Keratinocyte (primary cell): ENCODE data around the gene NUAK1. TPM values are rescaled to one million over a fixed set of nuclear protein-coding genes. Genes with fewer than 3 reads are reported as not detected.

ENCODE experiments used
- DNase-seq: peaks from one replicate; pipeline ENCODE4 v3.0.0-alpha.2; 2011; ENCODE audit warnings: low read depth, missing footprints, low spot score
- FAIRE-seq: peaks from 2 replicates; lab custom pipeline; 2011; peaks lifted over from hg19 to GRCh38; lab: Jason Lieb, UNC
- H2AFZ ChIP-seq: 2 replicates; pipeline ENCODE4 v1.6.0; 2012; ENCODE audit warnings: low read length, control low read depth, inconsistent platforms; ENCODE audit not compliant: control insufficient read depth
- H3K27ac ChIP-seq: 2 replicates; pipeline ENCODE4 v1.5.1; 2011; ENCODE audit warnings: low read length; ENCODE audit not compliant: control insufficient read depth, insufficient read depth
- H3K27me3 ChIP-seq: 3 replicates; pipeline ENCODE4 v1.6.0; 2011; ENCODE audit warnings: low read length; ENCODE audit not compliant: control insufficient read depth, insufficient read depth; ENCODE audit errors: extremely low read depth
- H3K36me3 ChIP-seq, 2 experiments: 2 replicates in 1 of 2; 3 replicates in 1 of 2; pipeline ENCODE4 v1.5.1; 2011; ENCODE audit warnings: low read length in 2 of 2, mild to moderate bottlenecking in 1 of 2; ENCODE audit not compliant: control insufficient read depth in 2 of 2, insufficient read depth in 2 of 2; ENCODE audit errors: extremely low read depth in 1 of 2
- H3K4me1 ChIP-seq: 3 replicates; pipeline ENCODE4 v1.5.1; 2011; ENCODE audit warnings: low read length; ENCODE audit not compliant: control insufficient read depth, insufficient read depth; ENCODE audit errors: extremely low read depth
- H3K4me2 ChIP-seq: 3 replicates; pipeline ENCODE4 v1.6.0; 2011; ENCODE audit warnings: low read depth, low read length; ENCODE audit not compliant: control insufficient read depth, insufficient read depth; ENCODE audit errors: extremely low read depth
- H3K4me3 ChIP-seq, 3 experiments: fragments of 200-600 bp in 1 of 3; sonication (generic) in 1 of 3; 2 replicates in 2 of 3; 3 replicates in 1 of 3; pipeline ENCODE4 v1.5.1; 2011 to 2016; ENCODE audit warnings: low read length in 3 of 3, mild to moderate bottlenecking in 3 of 3, control low read depth in 2 of 3, inconsistent platforms in 1 of 3, low read depth in 1 of 3, mixed read lengths in 1 of 3, mixed run types in 1 of 3, moderate library complexity in 1 of 3; ENCODE audit not compliant: control insufficient read depth in 2 of 3, insufficient read depth in 2 of 3; ENCODE audit errors: extremely low read depth in 1 of 3
- H3K79me2 ChIP-seq: 2 replicates; pipeline ENCODE4 v1.6.0; 2012; ENCODE audit warnings: low read length; ENCODE audit not compliant: control insufficient read depth, insufficient read depth
- H3K9ac ChIP-seq: 3 replicates; pipeline ENCODE4 v1.6.0; 2011; ENCODE audit warnings: low read length; ENCODE audit not compliant: control insufficient read depth, insufficient read depth; ENCODE audit errors: extremely low read depth
- H3K9me1 ChIP-seq: 3 replicates; pipeline ENCODE4 v1.6.0; 2011; ENCODE audit warnings: low read length; ENCODE audit not compliant: control insufficient read depth, insufficient read depth; ENCODE audit errors: extremely low read depth
- H3K9me3 ChIP-seq: 2 replicates; pipeline ENCODE4 v1.5.1; 2012; ENCODE audit warnings: low read depth, low read length; ENCODE audit not compliant: control insufficient read depth
- H4K20me1 ChIP-seq: 3 replicates; pipeline ENCODE4 v1.6.0; 2011; ENCODE audit warnings: low read length; ENCODE audit not compliant: control insufficient read depth, insufficient read depth; ENCODE audit errors: extremely low read depth
- CTCF ChIP-seq, 3 experiments: IDR thresholded peaks in 1 of 3; conservative IDR thresholded peaks in 1 of 3; optimal IDR thresholded peaks in 1 of 3; 2 replicates in 2 of 3; 3 replicates in 1 of 3; pipeline versions ENCODE3 to v1.5.1; 2011; ENCODE audit warnings: low read length in 3 of 3, mild to moderate bottlenecking in 3 of 3, moderate library complexity in 2 of 3, control low read depth in 1 of 3, inconsistent platforms in 1 of 3; ENCODE audit not compliant: insufficient read depth in 2 of 3; ENCODE audit errors: extremely low read depth in 1 of 3
- EZH2 ChIP-seq: IDR thresholded peaks from one replicate; pipeline ENCODE4 v1.6.1; 2012; ENCODE audit warnings: inconsistent platforms, mild to moderate bottlenecking, low read length, moderate library complexity
- dilution Hi-C: fragments of 300-500 bp; cut with MboI; formaldehyde crosslinking; loops from one replicate; pipeline ENCODE4 v1.7.0; 2020; ENCODE audit warnings: low sequenced_read_pairs; ENCODE audit not compliant: extremely low pct_ligation_motif_present
- polyA plus RNA-seq, 5 experiments: library from polyadenylated mRNA; depleted of rRNA in 3 of 5; stranded (reverse) in 3 of 5; stranded (forward) in 1 of 5; unstranded in 1 of 5; fragments of >200 nt; gene quantifications; 1 replicate in 1 of 5; 2 replicates in 3 of 5; 3 replicates in 1 of 5; pipeline versions ENCODE4 v1.2.1 to v1.2.3, GENCODE V29; 2011 to 2012; ENCODE audit warnings: missing spikeins in 2 of 5, low read depth in 1 of 5, low replicate concordance in 1 of 5

Gene NUAK1
- polyA plus RNA-seq, 1 donor (not counting 4 experiments of a cell fraction or from before 2014, with no cell fraction given), result 12.3 TPM

DNA sequence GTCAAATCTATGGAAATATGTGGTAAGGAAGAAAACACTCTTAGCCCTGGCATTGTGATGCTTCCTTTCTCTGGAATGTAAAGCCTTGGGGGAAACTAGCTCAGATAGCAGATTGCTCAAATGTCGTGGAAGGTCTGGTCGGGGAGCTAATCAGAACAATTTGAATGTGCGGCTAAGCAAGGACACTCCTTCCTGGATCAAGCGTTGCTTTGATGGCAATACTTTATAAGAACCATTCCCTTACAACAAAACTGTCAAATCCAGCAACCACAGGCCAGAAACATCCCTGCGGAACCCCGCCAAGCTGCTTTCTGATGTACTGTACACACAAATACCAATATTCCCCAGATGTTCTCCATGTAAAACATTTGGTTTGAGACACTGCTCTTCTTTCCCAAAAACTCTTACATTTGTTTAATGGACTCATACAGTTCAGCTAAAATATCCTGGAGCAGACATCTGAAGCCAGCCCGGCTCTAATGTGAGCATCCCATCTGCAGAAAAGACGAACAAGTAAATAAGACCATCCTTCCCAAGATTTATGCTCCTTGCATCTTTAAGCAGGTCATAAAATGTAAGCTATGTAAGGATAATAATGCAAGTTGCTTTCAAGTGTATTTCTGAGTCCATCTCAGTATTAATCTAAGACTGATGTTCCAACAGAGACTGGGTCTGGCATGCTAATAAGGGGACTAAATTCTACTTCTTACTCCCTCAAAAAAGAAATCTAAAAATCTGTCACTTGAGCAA lies 20.2 kb downstream of the NUAK1 start:
- H3K9ac ChIP-seq, result no peak overlapping the region

GRCh38 chr12:106115440-106115839 lies 23.3 kb downstream of the NUAK1 start:
- H3K9ac ChIP-seq, result no peak overlapping the region
- peaks cover 68% of the 10 kb centered on the region for H3K79me2 ChIP-seq
- TF ChIP-seq EZH2 (no peak), CTCF (optimal IDR thresholded peaks at IDR 0.05 in 1 of 3, IDR thresholded peaks at IDR 0.05 in 1 of 3, conservative IDR thresholded peaks at IDR 0.05 in 1 of 3; ENCODE audit: extremely low read depth in 1 of 3, insufficient read depth in 2 of 3, low read length in 3 of 3) (no peak)
- H3K27me3 ChIP-seq, result no peaks in the 10 kb centered on the region
- FAIRE-seq, result no peak
- H2AFZ ChIP-seq, result no peak overlapping the region
- no peaks in the 10 kb centered on the region for H3K9me1 ChIP-seq
- H3K36me3 ChIP-seq, result no peaks in the 10 kb centered on the region
- H3K4me3 ChIP-seq, result no peak overlapping the region
- dilution Hi-C loops, result no loop called here
- no peak overlapping the region for H3K4me2 ChIP-seq
- no peak for DNase-seq
- H3K4me1 ChIP-seq, result peaks cover 63% of the 10 kb centered on the region
- H4K20me1 ChIP-seq, result no peaks in the 10 kb centered on the region
- H3K27ac ChIP-seq, result no peak overlapping the region
- no peaks in the 10 kb centered on the region for H3K9me3 ChIP-seq

More for the DNA sequence above, 20.2 kb downstream of the NUAK1 start:
- H4K20me1 ChIP-seq, result no peaks in the 10 kb centered on the region
- dilution Hi-C loops, result no loop called here
- no peaks in the 10 kb centered on the region for H3K27me3 ChIP-seq
- DNase-seq (no peak), FAIRE-seq (no peak)
- peaks cover 0 to 4% of the 10 kb centered on the region in 2 experiments for H3K36me3 ChIP-seq
- H3K27ac ChIP-seq, result no peak overlapping the region
- TF ChIP-seq EZH2 (no peak), CTCF (optimal IDR thresholded peaks at IDR 0.05 in 1 of 3, IDR thresholded peaks at IDR 0.05 in 1 of 3, conservative IDR thresholded peaks at IDR 0.05 in 1 of 3; ENCODE audit: extremely low read depth in 1 of 3, insufficient read depth in 2 of 3, low read length in 3 of 3) (no peak)
- H3K4me2 ChIP-seq, result no peak overlapping the region
- H3K9me1 ChIP-seq, result no peaks in the 10 kb centered on the region
- H3K79me2 ChIP-seq, result peaks cover 87% of the 10 kb centered on the region
- H3K4me1 ChIP-seq, result peaks cover 32% of the 10 kb centered on the region
- H2AFZ ChIP-seq, result no peak overlapping the region
- H3K9me3 ChIP-seq, result no peaks in the 10 kb centered on the region
- H3K4me3 ChIP-seq, result no peak overlapping the region
